Endothelial cell (in vitro differentiated cells): ENCODE measurements around the gene ZSCAN5A. TPM values are rescaled to one million over a fixed set of nuclear protein-coding genes. Genes with fewer than 3 reads are reported as not detected.
"Not testable (repeated sequence)": the region's sequence is repeated elsewhere in the genome, so short reads cannot be mapped to it uniquely, and the experiment has no call there.

Experiments used
- DNase-seq: peaks from one replicate; pipeline ENCODE4 v3.0.0; 2021; ENCODE audit warnings: low spot score
- H3K27ac Mint-ChIP-seq: one replicate; pipeline ENCODE4 v1.8.0; 2021; ENCODE audit warnings: mixed read lengths, inconsistent platforms; ENCODE audit not compliant: unreplicated experiment
- H3K27me3 Mint-ChIP-seq: one replicate; pipeline ENCODE4 v1.8.0; 2021; ENCODE audit warnings: mild to moderate bottlenecking, moderate library complexity, mixed read lengths, inconsistent platforms; ENCODE audit not compliant: unreplicated experiment
- H3K36me3 Mint-ChIP-seq: one replicate; pipeline ENCODE4 v1.8.0; 2021; ENCODE audit warnings: mild to moderate bottlenecking, low read depth, mixed read lengths, inconsistent platforms; ENCODE audit not compliant: unreplicated experiment
- H3K4me1 Mint-ChIP-seq: one replicate; pipeline ENCODE4 v1.8.0; 2021; ENCODE audit warnings: mild to moderate bottlenecking, mixed read lengths, inconsistent platforms; ENCODE audit not compliant: unreplicated experiment
- H3K4me3 Mint-ChIP-seq: one replicate; pipeline ENCODE4 v1.8.0; 2021; ENCODE audit warnings: mild to moderate bottlenecking, mixed read lengths, inconsistent platforms; ENCODE audit not compliant: unreplicated experiment
- H3K9me3 Mint-ChIP-seq: one replicate; pipeline ENCODE4 v1.8.0; 2021; ENCODE audit warnings: mixed read lengths, inconsistent platforms; ENCODE audit not compliant: unreplicated experiment
- total RNA-seq: library from RNA; stranded (reverse); fragmentation: NEBNext Ultra II Directional; extraction: Animal tissue kit (Norgen Biotek cat#: 25700); gene quantifications from one replicate; pipeline ENCODE4 v1.2.1, GENCODE V29; 2021; ENCODE audit not compliant: unreplicated experiment
- TF ChIP-seq, protein P1 (sequence below): fragments of 200-600 bp; sonication (generic); IDR thresholded peaks from one replicate; pipeline ENCODE4 v1.5.0; 2021; ENCODE audit warnings: antibody characterized with exemption; ENCODE audit not compliant: unreplicated experiment

ZSCAN5A gene
- total RNA-seq, 1 donor from 2014 or later, result 10.4 TPM

- TF ChIP-seq, protein P1, sequence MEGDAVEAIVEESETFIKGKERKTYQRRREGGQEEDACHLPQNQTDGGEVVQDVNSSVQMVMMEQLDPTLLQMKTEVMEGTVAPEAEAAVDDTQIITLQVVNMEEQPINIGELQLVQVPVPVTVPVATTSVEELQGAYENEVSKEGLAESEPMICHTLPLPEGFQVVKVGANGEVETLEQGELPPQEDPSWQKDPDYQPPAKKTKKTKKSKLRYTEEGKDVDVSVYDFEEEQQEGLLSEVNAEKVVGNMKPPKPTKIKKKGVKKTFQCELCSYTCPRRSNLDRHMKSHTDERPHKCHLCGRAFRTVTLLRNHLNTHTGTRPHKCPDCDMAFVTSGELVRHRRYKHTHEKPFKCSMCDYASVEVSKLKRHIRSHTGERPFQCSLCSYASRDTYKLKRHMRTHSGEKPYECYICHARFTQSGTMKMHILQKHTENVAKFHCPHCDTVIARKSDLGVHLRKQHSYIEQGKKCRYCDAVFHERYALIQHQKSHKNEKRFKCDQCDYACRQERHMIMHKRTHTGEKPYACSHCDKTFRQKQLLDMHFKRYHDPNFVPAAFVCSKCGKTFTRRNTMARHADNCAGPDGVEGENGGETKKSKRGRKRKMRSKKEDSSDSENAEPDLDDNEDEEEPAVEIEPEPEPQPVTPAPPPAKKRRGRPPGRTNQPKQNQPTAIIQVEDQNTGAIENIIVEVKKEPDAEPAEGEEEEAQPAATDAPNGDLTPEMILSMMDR, result no peak
- Mint-ChIP-seq H3K9me3 (no peaks in the 10 kb centered on the region), H3K4me3 (no peak overlapping the region), H3K27me3 (peaks cover 4% of the 10 kb centered on the region), H3K36me3 (no peaks in the 10 kb centered on the region), H3K27ac (no peak overlapping the region), H3K4me1 (no peaks in the 10 kb centered on the region)
- DNase-seq, result no peak
Observed at GRCh38 chr19:56189785-56190184, 124.9 kb downstream of the ZSCAN5A start.

DNA sequence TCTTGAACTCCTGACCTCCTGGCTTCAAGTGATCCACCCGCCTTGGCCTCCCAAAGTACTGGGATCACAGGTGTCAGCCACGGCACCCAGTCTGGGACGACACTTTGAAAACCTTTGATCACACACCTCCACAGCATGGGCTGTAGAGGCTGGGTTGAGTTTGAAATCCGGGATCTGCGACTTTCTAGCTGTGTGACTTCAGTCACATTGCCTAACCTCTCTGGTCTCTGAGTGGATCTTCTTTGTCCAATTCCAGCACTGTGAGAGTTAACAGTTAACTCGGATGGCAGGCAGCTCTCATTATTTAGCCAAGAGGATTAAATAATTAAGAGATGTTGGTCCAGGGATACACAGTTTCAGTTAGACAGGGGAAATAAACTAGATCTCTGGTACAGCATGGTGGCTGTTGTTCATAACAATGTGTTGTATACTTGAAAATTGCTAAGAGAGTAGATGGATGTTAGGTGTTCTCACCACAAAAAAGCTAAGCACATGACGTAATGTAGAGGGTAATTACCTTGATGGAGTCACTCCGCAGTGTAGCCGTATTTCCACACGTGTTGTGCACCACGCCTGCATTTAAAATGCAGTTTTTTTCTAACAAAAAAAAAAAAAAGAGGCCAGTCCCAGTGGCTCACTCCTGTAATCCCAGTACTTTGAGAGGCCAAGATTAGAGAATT lies 136.9 kb downstream of the ZSCAN5A start:
- peaks cover 13% of the 10 kb centered on the region for H3K27me3 Mint-ChIP-seq
- no peak overlapping the region for H3K4me3 Mint-ChIP-seq
- DNase-seq, result no peak
- no peak overlapping the region for H3K27ac Mint-ChIP-seq
- H3K9me3 Mint-ChIP-seq, result no peaks in the 10 kb centered on the region
- no peaks in the 10 kb centered on the region for H3K4me1 Mint-ChIP-seq
- TF ChIP-seq, protein P1, result no peak
- no peaks in the 10 kb centered on the region for H3K36me3 Mint-ChIP-seq

DNA sequence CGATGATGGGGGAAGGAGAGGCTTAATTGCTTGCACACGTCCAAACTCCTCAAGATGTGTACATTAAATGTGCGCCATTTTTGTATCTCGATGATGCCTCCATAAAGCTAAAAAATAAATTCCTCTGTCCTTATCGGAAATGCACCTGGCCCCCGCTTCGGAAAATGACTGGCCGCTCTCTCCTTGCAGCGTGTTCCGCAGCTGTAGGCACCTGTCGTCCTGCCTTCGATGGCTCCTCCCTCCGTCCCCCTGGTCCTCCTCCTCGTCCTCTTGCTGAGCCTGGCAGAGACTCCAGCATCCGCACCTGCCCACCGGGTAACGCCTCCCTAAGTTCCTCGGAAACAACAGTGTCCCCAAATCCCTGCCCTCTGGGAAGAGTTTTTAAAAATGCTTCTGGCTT lies 137.8 kb downstream of the ZSCAN5A start:
- Mint-ChIP-seq H3K27ac (peak overlapping the region; percentile 59), H3K9me3 (no peaks in the 10 kb centered on the region), H3K4me1 (no peaks in the 10 kb centered on the region), H3K4me3 (no peak overlapping the region), H3K27me3 (peaks cover 9% of the 10 kb centered on the region), H3K36me3 (no peaks in the 10 kb centered on the region)
- DNase-seq, result no peak
- TF ChIP-seq, protein P1, result no peak

GRCh38 chr19:56176310-56176709 lies 138.3 kb downstream of the ZSCAN5A start:
- H3K4me3 Mint-ChIP-seq, H3K36me3 Mint-ChIP-seq, DNase-seq, H3K4me1 Mint-ChIP-seq, H3K27me3 Mint-ChIP-seq, H3K9me3 Mint-ChIP-seq, H3K27ac Mint-ChIP-seq: not testable (repeated sequence)

- H3K4me1 Mint-ChIP-seq, H3K27me3 Mint-ChIP-seq, H3K36me3 Mint-ChIP-seq, DNase-seq, H3K4me3 Mint-ChIP-seq, H3K9me3 Mint-ChIP-seq: not testable (repeated sequence)
- H3K27ac Mint-ChIP-seq, result peak within 1 kb of the TSS; percentile 18
Observed at GRCh38 chr19:56175861-56176307, 138.8 kb downstream of the ZSCAN5A start, which contains the start of gene GALP. TSS of gene GALP (plus strand) at chr19:56176008. CDS start at chr19:56177109, 1,101 bp downstream.

DNA sequence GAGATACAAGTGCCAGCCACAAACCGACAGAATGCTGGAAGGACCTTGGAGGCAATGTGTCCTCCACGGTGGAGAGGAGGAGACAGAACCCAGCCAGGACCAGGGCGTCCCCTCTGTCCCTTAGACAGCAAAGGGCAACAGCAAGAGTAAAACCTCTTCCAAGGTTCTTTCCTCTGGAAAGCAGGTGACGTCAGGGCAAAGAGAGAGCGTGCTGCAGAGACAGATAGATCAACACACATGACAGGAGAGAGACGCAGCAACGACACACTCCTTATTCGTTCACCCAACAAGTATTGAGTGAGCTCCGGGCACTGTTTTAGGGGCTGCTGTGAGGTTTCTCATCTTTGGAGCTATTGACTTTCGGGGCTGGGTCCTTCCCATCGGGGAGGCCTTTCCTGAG lies 140.1 kb downstream of the ZSCAN5A start:
- H3K4me1 Mint-ChIP-seq, result no peaks in the 10 kb centered on the region
- peaks cover 8% of the 10 kb centered on the region for H3K27me3 Mint-ChIP-seq
- no peak for DNase-seq
- no peak overlapping the region for H3K27ac Mint-ChIP-seq
- no peaks in the 10 kb centered on the region for H3K36me3 Mint-ChIP-seq
- TF ChIP-seq, protein P1, result no peak
- no peaks in the 10 kb centered on the region for H3K9me3 Mint-ChIP-seq
- no peak overlapping the region for H3K4me3 Mint-ChIP-seq
